HCT116 (cell line): Measurements from ENCODE around the gene EIF3K. TPM values are rescaled to one million over a fixed set of nuclear protein-coding genes. Genes with fewer than 3 reads are reported as not detected.

Experiments
- ATAC-seq: fragments of 200-7000 bp; cut with Tn5 transposase; 2 replicates; pipeline ENCODE4 v1.9.1; 2020; ENCODE audit warnings: mild to moderate bottlenecking, moderate library complexity
- BruUV-seq: library from RNA; stranded (reverse); fragments of 400-500 nt; replicated peaks from 2 replicates; lab custom pipeline; 2021; lab: Mats Ljungman, UMichigan
- CTCF ChIA-PET: fragments of 300-600 bp; sonication (Branson Sonifier 250); formaldehyde crosslinking; loops from one replicate; lab custom pipeline; 2021; ENCODE audit warnings: antibody characterized with exemption; lab: Charles Lee
- POLR2A ChIA-PET: fragments of 300-600, 350-600 bp; sonication (Branson Sonifier 250); formaldehyde crosslinking; loops from one replicate; lab custom pipeline; 2021; ENCODE audit warnings: antibody characterized with exemption; lab: Charles Lee
- RAD21 ChIA-PET, 2 experiments: fragments of 300-600 bp; sonication (Branson Sonifier 250); formaldehyde crosslinking; loops; one replicate each; lab custom pipeline; 2023; ENCODE audit warnings: low total read pairs in 2 of 2; ENCODE audit not compliant: uncharacterized antibody in 2 of 2, unreplicated experiment in 2 of 2, low non-redundant PET in 1 of 2; lab: Charles Lee
- DNase-seq: peaks from one replicate; pipeline ENCODE4 v3.0.0-alpha.2; 2010; ENCODE audit warnings: low read depth, low spot score
- H2AFZ ChIP-seq: fragments of 200-600 bp; shearing (Covaris generic), sonication (generic); 2 replicates; pipeline ENCODE4 v1.6.1; 2017; ENCODE audit warnings: low read depth, mixed run types, mixed read lengths, antibody characterized with exemption, low read length; ENCODE audit not compliant: poor library complexity, severe bottlenecking
- H3K27ac ChIP-seq: 2 replicates; pipeline ENCODE4 v1.5.1; 2012; ENCODE audit warnings: low read depth, low read length
- H3K27me3 ChIP-seq: fragments of 200-600 bp; sonication (generic); 2 replicates; pipeline ENCODE4 v1.6.1; 2016; ENCODE audit warnings: mixed run types, low read length, mixed read lengths; ENCODE audit not compliant: insufficient read depth
- H3K36me3 ChIP-seq, 2 experiments: fragments of 200-500 bp in 1 of 2; fragments of 200-600 bp in 1 of 2; sonication (Bioruptor generic) in 1 of 2; sonication (generic) in 1 of 2; 2 replicates each; pipeline versions ENCODE4 v1.5.1 to v1.6.1; 2014 to 2016; ENCODE audit warnings: low read length in 2 of 2, inconsistent platforms in 1 of 2, mixed read lengths in 1 of 2, mixed run types in 1 of 2; ENCODE audit not compliant: insufficient read depth in 2 of 2, control insufficient read depth in 1 of 2
- H3K4me1 ChIP-seq, 2 experiments: fragments of 200-600 bp in 1 of 2; sonication (generic) in 1 of 2; 2 replicates each; pipeline versions ENCODE4 v1.5.1 to v1.6.1; 2012 to 2017; ENCODE audit warnings: low read length in 2 of 2, inconsistent platforms in 1 of 2, mild to moderate bottlenecking in 1 of 2, mixed read lengths in 1 of 2, mixed run types in 1 of 2, moderate library complexity in 1 of 2; ENCODE audit not compliant: insufficient read depth in 2 of 2, control insufficient read depth in 1 of 2
- H3K4me2 ChIP-seq: fragments of 200-600 bp; sonication (generic); 2 replicates; pipeline ENCODE4 v1.6.1; 2017; ENCODE audit warnings: mixed run types, low read length, mixed read lengths
- H3K4me3 ChIP-seq, 2 experiments: fragments of 200-600 bp in 1 of 2; sonication (generic) in 1 of 2; replicated peaks in 1 of 2; 2 replicates each; pipeline ENCODE4 v1.5.1; 2011 to 2016; ENCODE audit warnings: low read length in 2 of 2, control low read depth in 1 of 2, low read depth in 1 of 2, mild to moderate bottlenecking in 1 of 2, mixed read lengths in 1 of 2, mixed run types in 1 of 2
- H3K79me2 ChIP-seq: fragments of 200-600 bp; sonication (generic); 2 replicates; pipeline ENCODE4 v1.6.1; 2017; ENCODE audit warnings: mild to moderate bottlenecking, mixed run types, low read length, moderate library complexity, mixed read lengths; ENCODE audit not compliant: insufficient read depth
- H3K9ac ChIP-seq: fragments of 200-600 bp; sonication (generic); 2 replicates; pipeline ENCODE4 v1.6.1; 2016; ENCODE audit warnings: low read length, mixed read lengths
- H3K9me2 ChIP-seq: fragments of 200-600 bp; sonication (generic), shearing (Covaris generic); 2 replicates; pipeline ENCODE4 v1.6.1; 2017; ENCODE audit warnings: mixed run types, mild to moderate bottlenecking, moderate library complexity; ENCODE audit not compliant: insufficient read depth
- H3K9me3 ChIP-seq, 2 experiments: fragments of 200-500 bp in 1 of 2; fragments of 200-600 bp in 1 of 2; sonication (Bioruptor generic) in 1 of 2; sonication (generic) in 1 of 2; 2 replicates each; pipeline ENCODE4 v1.6.1; 2014 to 2017; ENCODE audit warnings: low read length in 2 of 2, mixed read lengths in 2 of 2, inconsistent platforms in 1 of 2, low read depth in 1 of 2, mild to moderate bottlenecking in 1 of 2, mixed run types in 1 of 2, moderate library complexity in 1 of 2; ENCODE audit not compliant: control insufficient read depth in 1 of 2, insufficient read depth in 1 of 2
- H4K20me1 ChIP-seq: fragments of 200-600 bp; sonication (generic), shearing (Covaris generic); 2 replicates; pipeline ENCODE4 v1.6.1; 2017; ENCODE audit warnings: mixed run types, mild to moderate bottlenecking, moderate library complexity; ENCODE audit not compliant: insufficient read depth
- CBX3 ChIP-seq: IDR thresholded peaks from 2 replicates; pipeline ENCODE4 v1.6.1; 2012; ENCODE audit warnings: low read depth
- SP1 ChIP-seq: IDR thresholded peaks from 2 replicates; pipeline ENCODE4 v1.6.1; 2012; ENCODE audit warnings: low read depth
- TCF7L2 ChIP-seq: IDR thresholded peaks from 2 replicates; pipeline ENCODE4 v1.7.0; 2011; ENCODE audit warnings: borderline replicate concordance, inconsistent platforms; ENCODE audit not compliant: insufficient read depth, insufficient read length; ENCODE audit errors: extremely low read depth
- intact Hi-C: fragments of 100-400 bp; cut with micrococcal nuclease; formaldehyde crosslinking; loops from 2 replicates; pipeline ENCODE4 v1.10.0; 2022
- total RNA-seq: library from RNA; stranded (reverse); gene quantifications from one replicate; pipeline ENCODE4 v1.2.1, GENCODE V29; 2021; ENCODE audit not compliant: unreplicated experiment
- TF ChIP-seq, protein P1 (sequence below), 3 experiments: fragments of 200-600 bp in 1 of 3; sonication (generic) in 1 of 3; IDR thresholded peaks in 2 of 3; conservative IDR thresholded peaks in 1 of 3; 2 replicates each; pipeline ENCODE4 v1.5.1; 2012 to 2017; ENCODE audit warnings: low read depth in 2 of 3, low read length in 2 of 3, antibody characterized with exemption in 1 of 3, borderline replicate concordance in 1 of 3, control low read depth in 1 of 3, mild to moderate bottlenecking in 1 of 3, mixed read lengths in 1 of 3, mixed run types in 1 of 3, moderate library complexity in 1 of 3; ENCODE audit not compliant: insufficient read depth in 1 of 3

The EIF3K gene
- total RNA-seq, 1 experiment from 2014 or later: 313 TPM

DNA sequence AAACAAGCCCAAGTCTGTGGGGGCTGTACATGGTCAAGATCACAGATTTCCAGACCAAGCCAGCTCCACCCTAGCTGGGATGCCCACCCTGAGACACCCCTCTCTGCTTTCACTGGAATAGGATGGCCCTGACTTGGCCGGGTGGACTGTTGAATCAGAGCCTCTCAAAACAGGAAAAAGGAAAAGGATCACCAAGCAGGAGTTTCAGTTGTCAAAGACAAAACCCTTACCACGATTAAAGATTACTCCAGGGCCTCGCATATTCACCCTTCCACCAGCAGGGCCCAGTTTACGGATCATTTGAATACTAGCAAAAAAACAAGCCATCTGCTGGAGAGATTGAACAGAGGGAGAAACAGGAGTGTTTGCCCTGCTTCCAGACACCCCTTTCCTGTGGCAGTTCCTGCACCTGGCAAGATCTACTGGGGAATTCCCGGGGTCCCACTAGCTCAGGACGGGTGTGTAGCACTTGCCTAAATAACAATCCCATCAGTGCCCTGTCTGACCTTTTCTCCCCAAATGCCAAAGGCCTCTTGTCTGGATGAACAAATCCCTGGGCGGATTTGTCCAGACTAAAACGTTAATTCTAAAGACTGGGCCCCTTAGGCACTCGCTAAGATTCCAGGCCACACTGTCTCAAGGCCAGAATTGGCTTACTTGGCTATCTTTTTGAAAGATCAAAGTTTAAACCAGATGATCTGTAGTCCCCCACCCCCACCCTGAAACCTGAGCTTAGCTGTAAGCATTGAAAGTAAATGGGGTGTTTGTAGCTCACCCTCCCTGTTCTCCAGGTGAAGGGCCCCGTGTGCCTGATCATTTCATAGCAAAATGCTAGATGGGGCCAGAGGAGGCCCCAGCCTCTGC is 66.9 kb downstream of the EIF3K start (continued):
- TF ChIP-seq TCF7L2: peak; percentile 79

DNA sequence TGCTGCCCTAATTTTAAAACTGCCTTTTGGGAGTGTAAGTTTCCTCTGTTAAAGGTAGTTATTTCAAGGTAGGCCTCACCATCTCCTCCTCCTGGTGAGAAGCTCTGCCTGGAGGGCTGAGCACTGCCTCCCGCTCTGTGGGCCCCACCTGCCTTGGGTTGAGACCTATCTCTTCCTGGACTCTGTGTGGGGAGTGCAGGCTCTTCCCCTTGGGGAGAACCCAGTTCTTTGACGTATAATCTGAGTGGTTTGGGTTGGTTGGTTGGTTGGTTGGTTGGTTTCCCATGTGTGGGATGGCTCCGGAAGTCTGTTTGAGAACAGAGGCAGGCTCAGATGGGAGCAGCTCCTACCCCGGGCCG is 67.5 kb downstream of the EIF3K start:
- H3K9me2 ChIP-seq: no peaks in the 10 kb centered on the region
- peaks cover 89% of the 10 kb centered on the region for H3K79me2 ChIP-seq
- intact Hi-C loops: no loop called here
- no peaks in the 10 kb centered on the region for H3K27me3 ChIP-seq
- peak overlapping the region; percentile 83 for H3K9ac ChIP-seq
- ATAC-seq (no peak), DNase-seq (no peak)
- H3K36me3 ChIP-seq: peaks cover 0 to 30% of the 10 kb centered on the region in 2 experiments; a peak in 2 of 4 replicates
- BruUV-seq: no TSS peak
- CTCF ChIA-PET: interaction anchor here (1.5 kb wide), 1 partner anchor 52 kb away, joined by 3 read pairs; no protein-coding TSS in a partner anchor
- H2AFZ ChIP-seq: no peak overlapping the region
- H4K20me1 ChIP-seq: no peaks in the 10 kb centered on the region
- POLR2A ChIA-PET: interaction anchor here (1.0 kb wide), 1 partner anchor 39 kb away, joined by 3 read pairs; the partner anchor contains the start of gene ACTN4
- H3K4me2 ChIP-seq: peak overlapping the region; percentile 86
- RAD21 ChIA-PET: interaction anchor here in 1 of 2 experiments (0.8 kb wide), 1 partner anchor 39 kb away, joined by 8 read pairs; the partner anchor contains the start of gene ACTN4
- H3K27ac ChIP-seq: peak overlapping the region; percentile 98
- peak overlapping the region in 1 of 2 experiments; percentile 53; a peak in 1 of 4 replicates for H3K4me3 ChIP-seq
- H3K4me1 ChIP-seq: peaks cover 92 to 99% of the 10 kb centered on the region in 2 experiments
- TF ChIP-seq, protein P1, sequence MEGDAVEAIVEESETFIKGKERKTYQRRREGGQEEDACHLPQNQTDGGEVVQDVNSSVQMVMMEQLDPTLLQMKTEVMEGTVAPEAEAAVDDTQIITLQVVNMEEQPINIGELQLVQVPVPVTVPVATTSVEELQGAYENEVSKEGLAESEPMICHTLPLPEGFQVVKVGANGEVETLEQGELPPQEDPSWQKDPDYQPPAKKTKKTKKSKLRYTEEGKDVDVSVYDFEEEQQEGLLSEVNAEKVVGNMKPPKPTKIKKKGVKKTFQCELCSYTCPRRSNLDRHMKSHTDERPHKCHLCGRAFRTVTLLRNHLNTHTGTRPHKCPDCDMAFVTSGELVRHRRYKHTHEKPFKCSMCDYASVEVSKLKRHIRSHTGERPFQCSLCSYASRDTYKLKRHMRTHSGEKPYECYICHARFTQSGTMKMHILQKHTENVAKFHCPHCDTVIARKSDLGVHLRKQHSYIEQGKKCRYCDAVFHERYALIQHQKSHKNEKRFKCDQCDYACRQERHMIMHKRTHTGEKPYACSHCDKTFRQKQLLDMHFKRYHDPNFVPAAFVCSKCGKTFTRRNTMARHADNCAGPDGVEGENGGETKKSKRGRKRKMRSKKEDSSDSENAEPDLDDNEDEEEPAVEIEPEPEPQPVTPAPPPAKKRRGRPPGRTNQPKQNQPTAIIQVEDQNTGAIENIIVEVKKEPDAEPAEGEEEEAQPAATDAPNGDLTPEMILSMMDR (IDR thresholded peaks at IDR 0.05 in 2 of 3, conservative IDR thresholded peaks at IDR 0.05 in 1 of 3; ENCODE audit: borderline replicate concordance in 1 of 3, insufficient read depth in 1 of 3, low read depth in 2 of 3, low read length in 2 of 3): peak in 1 of 3 experiments; percentile 13; a peak in 2 of 6 replicates
- TF ChIP-seq SP1: no peak
- TF ChIP-seq CBX3: no peak
- peaks cover 0 to 5% of the 10 kb centered on the region in 2 experiments; a peak in 1 of 4 replicates for H3K9me3 ChIP-seq

Other genes with a start within 250 kb of the EIF3K start
- 195 TPM for gene PSMD8, start 244.6 kb upstream of the EIF3K start, total RNA-seq
- gene GGN, start 231.2 kb upstream of the EIF3K start, total RNA-seq: 0.47 TPM
- 3.4 TPM for gene SPRED3, start 230.5 kb upstream of the EIF3K start, total RNA-seq
- 33.8 TPM for gene FAM98C, start 216.1 kb upstream of the EIF3K start, total RNA-seq
- gene RASGRP4, start 193.0 kb upstream of the EIF3K start, total RNA-seq: not detected
- 4.1 TPM for gene RYR1, start 185.5 kb upstream of the EIF3K start, total RNA-seq
- 9.1 TPM for gene MAP4K1, start 1.2 kb upstream of the EIF3K start, total RNA-seq
- gene ACTN4, start 28.5 kb downstream of the EIF3K start, total RNA-seq: 651 TPM
- gene CAPN12, start 125.3 kb downstream of the EIF3K start, total RNA-seq: 8.8 TPM
- not detected for gene LGALS7, start 154.3 kb downstream of the EIF3K start, total RNA-seq
- 2.4 TPM for gene LGALS7B, start 170.0 kb downstream of the EIF3K start, total RNA-seq
- 0.86 TPM for gene LGALS4, start 193.8 kb downstream of the EIF3K start, total RNA-seq
- gene ECH1, start 212.6 kb downstream of the EIF3K start, total RNA-seq: 81.3 TPM
- 551 TPM for gene HNRNPL, start 230.8 kb downstream of the EIF3K start, total RNA-seq